ENCODE data around the gene OGFOD1. TPM values are rescaled to one million over a fixed set of nuclear protein-coding genes. Genes with fewer than 3 reads are reported as not detected.

Gene OGFOD1
- total and polyA plus RNA-seq, 9 of the 15 experiments (the other 6 are each of a cell fraction or from before 2014, with no cell fraction given): 60.4 to 134 (median 85.8) TPM

DNA sequence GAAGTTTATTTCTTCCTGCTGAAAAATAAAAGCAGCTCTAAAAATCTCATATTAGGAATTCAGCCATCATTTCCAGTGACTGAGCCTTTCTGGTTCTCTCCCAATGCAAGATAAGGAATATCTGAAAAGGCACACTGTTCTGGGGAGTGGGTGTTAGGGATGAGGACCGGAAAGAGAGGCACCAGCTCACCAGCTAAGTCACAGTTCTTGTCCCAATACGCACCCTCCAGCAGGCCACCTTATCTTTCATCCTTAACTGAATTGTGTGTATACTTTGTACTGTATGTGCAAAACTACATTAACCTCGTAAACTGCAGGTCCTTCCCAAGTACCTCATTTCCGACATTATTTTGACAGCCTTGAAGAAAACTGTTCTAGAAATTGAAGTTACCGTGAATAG is 37.0 kb upstream of the OGFOD1 start (continued):
- TF ChIP-seq, protein P1, sequence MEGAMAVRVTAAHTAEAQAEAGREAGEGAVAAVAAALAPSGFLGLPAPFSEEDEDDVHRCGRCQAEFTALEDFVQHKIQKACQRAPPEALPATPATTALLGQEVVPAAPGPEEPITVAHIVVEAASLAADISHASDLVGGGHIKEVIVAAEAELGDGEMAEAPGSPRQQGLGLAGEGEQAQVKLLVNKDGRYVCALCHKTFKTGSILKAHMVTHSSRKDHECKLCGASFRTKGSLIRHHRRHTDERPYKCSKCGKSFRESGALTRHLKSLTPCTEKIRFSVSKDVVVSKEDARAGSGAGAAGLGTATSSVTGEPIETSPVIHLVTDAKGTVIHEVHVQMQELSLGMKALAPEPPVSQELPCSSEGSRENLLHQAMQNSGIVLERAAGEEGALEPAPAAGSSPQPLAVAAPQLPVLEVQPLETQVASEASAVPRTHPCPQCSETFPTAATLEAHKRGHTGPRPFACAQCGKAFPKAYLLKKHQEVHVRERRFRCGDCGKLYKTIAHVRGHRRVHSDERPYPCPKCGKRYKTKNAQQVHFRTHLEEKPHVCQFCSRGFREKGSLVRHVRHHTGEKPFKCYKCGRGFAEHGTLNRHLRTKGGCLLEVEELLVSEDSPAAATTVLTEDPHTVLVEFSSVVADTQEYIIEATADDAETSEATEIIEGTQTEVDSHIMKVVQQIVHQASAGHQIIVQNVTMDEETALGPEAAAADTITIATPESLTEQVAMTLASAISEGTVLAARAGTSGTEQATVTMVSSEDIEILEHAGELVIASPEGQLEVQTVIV (CRISPR knock-in tag; IDR thresholded peaks at IDR 0.05; ENCODE audit: borderline replicate concordance): no peak
- no peak for TF ChIP-seq HNRNPL (IDR thresholded peaks at IDR 0.05; ENCODE audit: low read depth, low read length)
- TF ChIP-seq, protein P2, sequence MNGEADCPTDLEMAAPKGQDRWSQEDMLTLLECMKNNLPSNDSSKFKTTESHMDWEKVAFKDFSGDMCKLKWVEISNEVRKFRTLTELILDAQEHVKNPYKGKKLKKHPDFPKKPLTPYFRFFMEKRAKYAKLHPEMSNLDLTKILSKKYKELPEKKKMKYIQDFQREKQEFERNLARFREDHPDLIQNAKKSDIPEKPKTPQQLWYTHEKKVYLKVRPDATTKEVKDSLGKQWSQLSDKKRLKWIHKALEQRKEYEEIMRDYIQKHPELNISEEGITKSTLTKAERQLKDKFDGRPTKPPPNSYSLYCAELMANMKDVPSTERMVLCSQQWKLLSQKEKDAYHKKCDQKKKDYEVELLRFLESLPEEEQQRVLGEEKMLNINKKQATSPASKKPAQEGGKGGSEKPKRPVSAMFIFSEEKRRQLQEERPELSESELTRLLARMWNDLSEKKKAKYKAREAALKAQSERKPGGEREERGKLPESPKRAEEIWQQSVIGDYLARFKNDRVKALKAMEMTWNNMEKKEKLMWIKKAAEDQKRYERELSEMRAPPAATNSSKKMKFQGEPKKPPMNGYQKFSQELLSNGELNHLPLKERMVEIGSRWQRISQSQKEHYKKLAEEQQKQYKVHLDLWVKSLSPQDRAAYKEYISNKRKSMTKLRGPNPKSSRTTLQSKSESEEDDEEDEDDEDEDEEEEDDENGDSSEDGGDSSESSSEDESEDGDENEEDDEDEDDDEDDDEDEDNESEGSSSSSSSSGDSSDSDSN (IDR thresholded peaks at IDR 0.05; ENCODE audit: borderline replicate concordance in 1 of 2, low read depth in 2 of 2, low read length in 2 of 2): 0 out of 4 replicates have a peak, but pooled peaks have one; percentile 15 to 36
- TF ChIP-seq MCM7 (IDR thresholded peaks at IDR 0.05): no peak
- TF ChIP-seq SOX6 (IDR thresholded peaks at IDR 0.05): peak; percentile 55
- no peak for TF ChIP-seq ZNF197 (CRISPR knock-in tag; IDR thresholded peaks at IDR 0.05; ENCODE audit: low read depth)
- TF ChIP-seq KLF10 (CRISPR knock-in tag; IDR thresholded peaks at IDR 0.05): no peak
- TF ChIP-seq, protein P3, sequence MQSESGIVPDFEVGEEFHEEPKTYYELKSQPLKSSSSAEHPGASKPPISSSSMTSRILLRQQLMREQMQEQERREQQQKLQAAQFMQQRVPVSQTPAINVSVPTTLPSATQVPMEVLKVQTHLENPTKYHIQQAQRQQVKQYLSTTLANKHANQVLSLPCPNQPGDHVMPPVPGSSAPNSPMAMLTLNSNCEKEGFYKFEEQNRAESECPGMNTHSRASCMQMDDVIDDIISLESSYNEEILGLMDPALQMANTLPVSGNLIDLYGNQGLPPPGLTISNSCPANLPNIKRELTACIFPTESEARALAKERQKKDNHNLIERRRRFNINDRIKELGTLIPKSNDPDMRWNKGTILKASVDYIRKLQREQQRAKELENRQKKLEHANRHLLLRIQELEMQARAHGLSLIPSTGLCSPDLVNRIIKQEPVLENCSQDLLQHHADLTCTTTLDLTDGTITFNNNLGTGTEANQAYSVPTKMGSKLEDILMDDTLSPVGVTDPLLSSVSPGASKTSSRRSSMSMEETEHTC (IDR thresholded peaks at IDR 0.05): no peak
- no peak for TF ChIP-seq NONO (IDR thresholded peaks at IDR 0.05; ENCODE audit: low read depth in 2 of 2, low read length in 1 of 2)
- TF ChIP-seq SREBF1 (IDR thresholded peaks at IDR 0.05; ENCODE audit: borderline replicate concordance, low read depth, low read length): no peak
- TF ChIP-seq, protein P4, sequence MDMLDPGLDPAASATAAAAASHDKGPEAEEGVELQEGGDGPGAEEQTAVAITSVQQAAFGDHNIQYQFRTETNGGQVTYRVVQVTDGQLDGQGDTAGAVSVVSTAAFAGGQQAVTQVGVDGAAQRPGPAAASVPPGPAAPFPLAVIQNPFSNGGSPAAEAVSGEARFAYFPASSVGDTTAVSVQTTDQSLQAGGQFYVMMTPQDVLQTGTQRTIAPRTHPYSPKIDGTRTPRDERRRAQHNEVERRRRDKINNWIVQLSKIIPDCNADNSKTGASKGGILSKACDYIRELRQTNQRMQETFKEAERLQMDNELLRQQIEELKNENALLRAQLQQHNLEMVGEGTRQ (CRISPR knock-in tag; IDR thresholded peaks at IDR 0.05): no peak
- TF ChIP-seq PURB (CRISPR knock-in tag; IDR thresholded peaks at IDR 0.05; ENCODE audit: low read depth): no peak
- TF ChIP-seq HMGN3 (IDR thresholded peaks at IDR 0.05; ENCODE audit: borderline replicate concordance, extremely low read depth, insufficient read length, low read depth, low read length): peak; percentile 45
- peak; percentile 88 for TF ChIP-seq TEAD4 (IDR thresholded peaks at IDR 0.05; ENCODE audit: low read length)
- no peak for TF ChIP-seq TEAD4 (CRISPR knock-in tag; IDR thresholded peaks at IDR 0.05; ENCODE audit: borderline replicate concordance)
- TF ChIP-seq FIP1L1 (IDR thresholded peaks at IDR 0.05; ENCODE audit: low read depth, low read length, poor library complexity, severe bottlenecking): no peak
- TF ChIP-seq ZSCAN32 (CRISPR knock-in tag; IDR thresholded peaks at IDR 0.05): no peak
- TF ChIP-seq RAD51 (IDR thresholded peaks at IDR 0.05; ENCODE audit: borderline replicate concordance, low read depth): no peak
- TF ChIP-seq SMARCE1 (IDR thresholded peaks at IDR 0.05): peak; percentile 75; the same call in 1 of the 2 replicates
- no peak for TF ChIP-seq NFRKB (IDR thresholded peaks at IDR 0.05; ENCODE audit: low read depth)
- TF ChIP-seq SMAD3 (CRISPR knock-in tag; conservative IDR thresholded peaks at IDR 0.05): no peak
- TF ChIP-seq, protein P5, sequence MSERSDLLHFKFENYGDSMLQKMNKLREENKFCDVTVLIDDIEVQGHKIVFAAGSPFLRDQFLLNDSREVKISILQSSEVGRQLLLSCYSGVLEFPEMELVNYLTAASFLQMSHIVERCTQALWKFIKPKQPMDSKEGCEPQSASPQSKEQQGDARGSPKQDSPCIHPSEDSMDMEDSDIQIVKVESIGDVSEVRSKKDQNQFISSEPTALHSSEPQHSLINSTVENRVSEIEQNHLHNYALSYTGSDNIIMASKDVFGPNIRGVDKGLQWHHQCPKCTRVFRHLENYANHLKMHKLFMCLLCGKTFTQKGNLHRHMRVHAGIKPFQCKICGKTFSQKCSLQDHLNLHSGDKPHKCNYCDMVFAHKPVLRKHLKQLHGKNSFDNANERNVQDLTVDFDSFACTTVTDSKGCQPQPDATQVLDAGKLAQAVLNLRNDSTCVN (CRISPR knock-in tag; IDR thresholded peaks at IDR 0.05): no peak
